ENCODE results near the gene C16orf54.
"Not testable (repeated sequence)": the region's sequence is repeated elsewhere in the genome, so short reads cannot be mapped to it uniquely, and the experiment has no call there.

Gene C16orf54

DNA sequence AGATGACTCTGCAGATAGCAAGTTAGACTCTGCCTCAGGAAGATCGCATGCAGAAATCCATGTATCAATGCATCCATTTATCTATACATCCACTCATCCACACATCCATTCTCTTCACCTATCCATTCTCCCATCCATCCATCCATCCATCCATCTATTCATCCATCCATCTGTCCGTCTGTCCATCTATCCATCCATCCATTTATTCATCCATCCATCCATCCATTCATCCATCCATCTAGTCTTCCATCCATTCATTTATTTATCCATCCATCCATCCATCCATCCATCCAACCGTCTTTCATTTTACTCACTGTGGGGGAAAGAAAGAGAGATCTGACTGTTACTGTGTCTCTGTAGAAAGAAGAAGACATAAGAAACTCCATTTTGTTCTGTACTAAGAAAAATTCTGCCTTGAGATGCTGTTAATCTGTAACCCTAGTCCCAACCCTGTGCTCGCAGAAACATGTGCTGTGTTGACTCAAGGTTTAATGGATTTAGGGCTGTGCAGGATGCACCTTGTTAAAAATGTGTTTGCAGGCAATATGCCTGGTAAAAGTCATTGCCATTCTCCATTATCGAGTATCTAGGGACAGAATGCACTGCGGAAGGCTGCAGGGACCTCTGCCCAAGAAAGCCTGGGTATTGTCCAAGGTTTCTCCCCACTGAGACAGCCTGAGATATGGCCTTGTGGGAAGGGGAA is 5.7 kb downstream of the C16orf54 start:
- DNase-seq, result not testable (repeated sequence)

DNA sequence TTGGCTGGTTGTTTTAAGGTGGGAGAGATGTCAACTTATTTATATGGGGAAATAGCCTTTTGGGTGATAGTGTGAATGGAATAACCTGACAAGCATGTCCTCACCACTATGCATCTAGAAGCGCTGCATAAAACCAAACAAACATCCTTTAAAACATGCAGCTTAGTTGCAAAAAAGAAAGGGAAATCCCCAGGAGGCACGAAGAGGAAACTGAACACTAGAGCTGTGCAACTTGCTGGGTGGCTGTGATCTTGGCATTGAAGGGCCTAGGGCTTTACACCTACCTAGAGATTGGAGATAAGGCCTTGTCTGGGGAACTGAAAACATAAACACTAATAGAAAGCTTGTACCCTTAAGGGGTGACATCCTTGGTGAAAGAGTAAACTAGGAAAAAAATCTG is 7.3 kb downstream of the C16orf54 start:
- no peak for DNase-seq

GRCh38 chr16:29737713-29738112 is 8.1 kb downstream of the C16orf54 start:
- DNase-seq, result no peak

DNA sequence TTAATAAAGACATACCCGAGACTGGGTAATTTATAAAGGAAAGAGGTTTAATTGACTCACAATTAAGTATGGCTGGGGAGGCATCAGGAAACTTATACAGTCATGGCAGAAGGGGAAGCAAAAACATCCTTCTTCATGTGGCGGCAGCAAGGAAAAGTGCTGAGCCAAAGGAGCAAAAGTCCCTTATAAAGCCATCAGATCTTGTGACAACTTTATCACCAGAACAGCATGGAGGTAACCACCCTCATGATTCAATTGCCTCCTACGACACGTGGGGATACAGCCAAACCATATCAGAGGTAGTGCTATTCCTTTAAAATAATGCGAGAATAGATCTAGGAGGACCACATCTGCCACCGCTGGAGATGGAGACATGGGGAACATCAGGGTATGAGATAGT is 9.0 kb downstream of the C16orf54 start:
- no peak for DNase-seq

- no peak for DNase-seq
Measured at GRCh38 chr16:29736112-29736511, 9.7 kb downstream of the C16orf54 start.

DNA sequence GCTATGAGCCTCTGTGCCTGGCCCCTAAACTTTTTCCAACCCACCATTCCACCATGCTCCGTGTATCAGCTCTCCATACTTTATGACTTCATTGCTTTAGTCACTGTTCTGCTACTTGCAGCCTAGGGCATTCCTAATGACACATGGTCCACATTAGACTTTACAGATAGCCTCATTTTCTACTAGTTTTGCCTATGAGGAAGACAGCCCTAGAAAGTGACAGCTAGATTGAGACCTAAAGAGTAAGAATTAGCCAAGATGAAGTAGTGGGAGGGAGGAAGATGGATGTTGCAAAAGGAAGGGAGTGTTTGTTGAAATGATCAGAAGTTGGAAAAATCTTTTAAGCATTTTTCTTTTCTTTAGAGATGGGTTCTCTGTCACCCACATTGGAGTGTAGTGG is 11.0 kb downstream of the C16orf54 start:
- DNase-seq, result no peak

DNA sequence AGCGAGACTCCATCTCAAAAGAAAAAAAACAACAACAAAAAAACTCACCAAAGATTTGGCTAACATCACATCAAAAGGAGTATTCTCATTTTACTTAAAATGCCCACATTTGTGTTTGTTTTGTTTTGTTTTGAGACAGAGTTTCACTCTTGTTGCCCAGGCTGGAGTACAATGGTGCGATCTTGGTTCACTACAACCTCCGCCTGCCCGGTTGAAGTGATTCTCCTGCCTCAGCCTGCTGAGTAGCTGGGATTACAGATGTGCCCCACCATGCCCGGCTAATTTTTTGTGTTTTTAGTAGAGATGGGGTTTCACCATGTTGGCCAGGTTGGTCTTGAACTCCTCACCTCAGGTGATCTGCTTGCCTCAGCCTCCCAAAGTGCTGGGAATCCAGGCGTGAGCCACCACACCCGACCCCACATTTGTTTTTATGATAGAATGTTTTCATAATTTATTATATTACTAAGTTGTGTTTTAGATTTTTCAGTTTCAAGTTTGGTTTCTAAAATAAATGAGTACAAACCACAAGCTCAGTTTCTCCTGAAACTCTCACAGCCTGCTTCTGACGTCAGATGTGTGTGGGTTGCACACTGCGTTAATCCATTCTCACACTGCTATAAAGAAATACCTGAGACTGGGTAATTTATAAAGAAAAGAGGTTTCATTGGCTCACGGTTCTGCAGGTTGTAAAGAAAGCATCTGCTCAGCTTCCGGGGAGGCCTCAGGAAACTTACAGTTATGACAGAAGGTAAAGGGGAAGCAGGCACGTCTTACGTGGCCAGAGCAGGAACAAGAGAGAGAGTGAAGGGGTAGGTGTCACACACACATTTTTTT is 13.8 kb downstream of the C16orf54 start:
- DNase-seq, result not testable (repeated sequence)

DNA sequence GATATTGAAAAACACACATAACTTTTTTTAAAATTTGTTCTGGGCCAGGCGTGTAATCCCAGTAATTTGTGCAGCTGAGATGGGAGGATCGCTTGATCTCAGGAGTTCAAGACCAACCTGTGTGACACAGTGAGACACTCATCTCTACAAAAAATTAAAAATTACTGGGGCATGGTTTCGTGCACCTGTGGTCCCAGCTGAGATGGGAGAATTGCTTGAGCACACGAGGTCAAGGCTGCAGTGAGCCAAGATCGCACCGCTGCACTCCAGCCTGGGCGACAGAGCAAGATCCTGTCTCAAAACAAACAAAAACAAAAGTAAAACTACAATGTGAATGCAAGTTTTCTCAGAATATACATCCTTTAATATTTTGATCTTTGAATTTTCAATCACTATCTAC is 15.1 kb downstream of the C16orf54 start:
- DNase-seq, result no peak

DNA sequence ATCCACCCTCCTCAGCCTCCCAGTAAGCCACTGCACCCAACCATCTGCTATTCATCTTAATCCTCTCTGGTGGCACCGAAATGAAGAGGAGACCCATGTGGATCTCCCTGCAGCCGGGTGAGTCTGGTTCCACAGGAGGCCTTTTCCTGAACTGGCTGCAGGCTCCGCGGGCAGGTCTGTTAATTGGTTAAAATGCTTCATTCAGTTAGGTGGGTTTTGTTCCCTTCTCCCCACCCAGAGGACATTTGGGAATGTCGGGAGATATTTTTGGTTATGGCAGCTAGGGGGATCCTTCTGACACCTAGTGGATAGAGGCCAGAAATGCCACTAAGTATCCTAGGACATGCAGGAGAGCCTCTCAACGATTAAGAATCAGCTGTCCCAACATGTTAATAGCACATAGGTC is 16.7 kb downstream of the C16orf54 start:
- DNase-seq, result peak; percentile 31

DNA sequence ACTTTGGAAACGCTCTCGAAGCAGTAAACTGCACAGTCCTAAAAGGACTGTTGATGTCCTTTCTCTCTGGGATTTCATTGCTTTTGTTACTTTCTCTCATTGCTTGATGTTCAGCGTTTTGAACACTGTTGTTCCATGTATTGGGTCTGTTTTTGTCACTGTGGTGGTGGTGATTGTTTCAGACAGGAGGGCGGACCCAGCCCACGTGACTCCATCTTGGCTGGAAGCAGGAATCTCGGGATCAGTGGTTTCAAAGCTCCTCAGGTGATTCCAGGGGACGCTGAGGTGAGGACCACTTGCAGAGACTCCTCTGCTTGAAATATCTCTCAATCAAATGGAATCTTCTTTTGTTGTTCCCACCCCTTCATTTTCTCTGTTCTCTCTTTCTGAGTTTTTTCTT is 18.3 kb downstream of the C16orf54 start:
- DNase-seq, result no peak

DNA sequence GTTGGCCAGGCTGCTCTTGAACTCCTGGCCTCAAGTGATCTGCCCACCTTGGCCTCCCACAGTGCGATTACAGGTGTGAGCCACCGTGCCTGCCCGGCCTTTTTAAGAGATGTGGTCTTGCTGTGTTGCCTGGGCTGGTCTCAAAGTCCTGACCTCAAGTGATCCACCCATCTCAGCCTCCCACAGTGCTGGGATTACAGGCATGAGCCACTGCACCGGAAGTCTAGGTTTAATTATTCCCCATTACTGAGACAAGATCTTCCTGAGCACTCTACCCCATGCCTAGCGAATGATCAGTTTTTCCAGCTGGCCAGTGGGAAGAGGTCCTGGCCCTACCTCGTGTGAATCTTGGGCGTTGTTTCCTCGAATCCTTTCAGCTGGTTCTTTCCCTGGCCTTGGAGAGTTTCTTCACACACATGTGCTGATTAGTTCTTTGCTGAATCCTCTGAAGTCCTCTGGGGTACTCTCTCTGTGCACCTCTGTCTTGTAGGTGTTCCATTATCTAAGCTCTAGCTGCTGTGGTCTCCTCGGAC is 18.9 kb downstream of the C16orf54 start:
- no peak for DNase-seq

DNA sequence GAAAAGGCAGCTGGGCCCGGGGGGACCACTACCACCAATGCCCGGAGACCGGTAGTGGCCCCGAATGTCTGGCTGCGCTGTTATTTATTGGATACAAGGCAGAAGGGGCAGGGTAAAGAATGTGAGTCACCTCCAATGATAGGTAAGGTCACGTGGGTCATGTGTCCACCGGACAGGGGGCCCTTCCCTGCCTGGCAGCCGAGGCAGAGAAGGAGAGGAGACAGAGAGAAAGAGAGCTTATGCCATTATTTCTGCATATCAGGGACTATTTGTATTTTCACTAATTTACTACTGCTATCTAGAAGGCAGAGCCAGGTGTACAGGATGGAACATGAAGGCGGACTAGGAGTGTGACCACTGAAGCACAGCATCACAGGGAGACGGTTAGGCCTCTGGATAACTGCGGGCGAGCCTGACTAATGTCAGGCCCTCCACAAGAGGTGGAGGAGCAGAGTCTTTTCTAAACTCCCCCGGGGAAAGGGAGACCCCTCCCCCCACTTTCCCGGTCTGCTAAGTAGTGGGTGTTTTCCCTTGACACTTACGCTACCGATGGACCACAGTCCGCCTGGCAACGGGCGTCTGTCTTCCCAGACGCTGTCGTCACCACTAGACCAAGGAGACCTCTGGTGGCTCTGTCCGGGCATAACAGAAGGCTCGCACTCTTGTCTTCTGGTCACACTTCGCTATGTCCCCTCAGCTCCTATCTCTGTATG is 24.5 kb downstream of the C16orf54 start:
- peak; percentile 35 for DNase-seq

- no peak for DNase-seq
Measured at GRCh38 chr16:29720703-29721102, 25.1 kb downstream of the C16orf54 start.

GRCh38 chr16:29719063-29719462 is 26.7 kb downstream of the C16orf54 start:
- no peak for DNase-seq

DNA sequence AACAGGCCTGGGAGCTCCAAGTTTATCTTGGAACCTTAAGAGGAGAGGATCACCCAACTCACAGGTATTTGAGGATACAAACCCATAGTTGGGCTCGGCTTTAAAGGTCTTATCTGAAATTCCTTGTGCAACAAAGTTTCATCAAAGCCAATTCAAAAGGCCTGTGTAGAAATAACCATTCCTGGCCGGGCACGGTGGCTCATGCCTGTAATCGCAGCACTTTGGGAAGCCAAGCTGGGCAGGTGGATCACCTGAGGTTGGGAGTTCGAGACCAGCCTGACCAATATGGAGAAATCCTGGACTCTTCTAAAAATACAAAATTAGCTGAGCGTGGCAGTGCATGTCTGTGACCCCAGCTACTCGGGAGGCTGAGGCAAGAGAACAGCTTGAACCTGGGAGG is 28.7 kb downstream of the C16orf54 start:
- no peak for DNase-seq

DNA sequence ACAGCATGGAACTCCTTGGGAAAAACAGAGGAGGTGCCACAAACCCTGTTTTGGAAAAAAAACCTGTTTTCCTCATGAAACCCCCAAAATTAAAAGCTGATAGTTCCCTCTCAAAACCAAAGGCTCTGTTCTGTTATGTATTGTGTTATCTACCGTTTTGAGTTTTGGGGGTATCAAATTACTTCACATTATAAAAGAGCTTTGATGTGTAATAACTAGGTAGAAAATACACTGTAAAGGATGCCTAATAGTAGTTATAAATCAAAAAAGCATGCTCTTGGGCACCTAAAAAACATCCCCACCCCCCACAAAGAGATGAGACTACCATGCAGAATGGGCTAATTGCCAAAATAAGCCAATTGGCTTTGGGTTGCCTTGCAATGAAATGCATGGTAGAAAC is 30.8 kb downstream of the C16orf54 start:
- no peak for DNase-seq

GRCh38 chr16:29714396-29714795 is 31.4 kb downstream of the C16orf54 start:
- no peak for DNase-seq

DNA sequence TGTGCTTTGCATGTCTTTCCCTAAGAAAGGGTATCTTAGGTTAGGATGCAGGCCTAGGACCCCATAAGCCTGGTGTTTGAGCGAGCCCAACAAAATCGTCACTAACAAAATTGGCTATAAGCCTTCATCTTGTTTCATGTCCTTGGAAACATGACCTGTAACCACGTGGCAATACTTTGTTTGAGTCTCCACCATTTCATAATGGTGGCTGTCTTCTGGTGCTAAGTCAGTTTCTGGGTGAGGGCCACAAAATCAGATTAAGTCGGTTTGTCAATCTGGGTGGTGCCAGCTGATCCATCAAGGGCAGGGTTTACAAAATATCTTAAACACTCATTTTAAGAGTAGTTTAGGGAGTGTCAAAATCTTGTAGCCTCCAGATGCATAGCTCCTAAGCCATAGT is 33.0 kb downstream of the C16orf54 start:
- no peak for DNase-seq

DNA sequence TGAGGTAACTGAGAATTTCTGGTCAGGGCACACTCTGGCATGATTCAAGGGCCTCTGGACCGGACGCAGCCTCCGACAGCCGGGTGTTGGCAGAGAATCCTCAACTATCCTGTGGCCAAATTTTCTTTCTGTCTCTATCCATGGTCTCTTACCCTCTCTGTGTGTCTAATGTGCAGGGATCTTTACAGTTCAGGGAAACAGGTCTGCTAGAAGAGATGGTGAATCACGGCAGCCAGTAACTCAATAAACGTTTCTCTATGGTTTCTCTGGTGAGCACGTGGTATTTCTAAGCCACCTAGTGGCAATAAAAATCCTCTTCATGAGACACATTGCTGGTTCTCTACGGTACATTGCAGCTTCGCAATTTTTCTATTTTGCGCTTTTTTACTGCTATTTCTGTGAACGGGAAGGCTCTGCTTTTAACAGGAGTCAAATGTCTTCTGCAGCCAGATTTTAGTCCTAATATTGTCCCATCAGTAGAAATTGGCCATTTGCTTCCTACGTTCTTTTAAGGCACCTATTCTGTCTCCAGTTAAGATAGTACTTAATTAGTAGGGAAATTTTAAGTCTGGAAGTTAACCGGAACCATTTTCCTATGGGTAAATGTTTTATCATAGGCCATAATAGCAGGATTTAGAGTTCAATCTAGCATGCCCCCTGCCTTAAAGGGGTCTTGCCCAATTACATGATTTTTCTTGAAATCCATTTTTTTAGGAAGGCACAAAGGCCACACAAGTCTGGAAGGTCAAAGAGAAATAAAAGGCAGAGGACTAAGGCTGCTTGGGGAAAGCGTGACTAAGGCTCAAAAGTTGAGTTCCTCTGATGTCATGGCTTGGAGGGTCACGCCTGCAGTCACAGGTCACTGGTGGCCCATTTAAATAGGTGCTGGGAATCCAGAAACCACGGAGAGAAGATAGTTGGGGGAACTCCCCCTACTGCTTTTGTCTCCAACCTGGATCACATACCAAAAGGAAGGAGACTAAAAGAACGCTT is 35.3 kb downstream of the C16orf54 start:
- no peak for DNase-seq

GRCh38 chr16:29709657-29710056 is 36.1 kb downstream of the C16orf54 start:
- DNase-seq, result not testable (repeated sequence)

DNA sequence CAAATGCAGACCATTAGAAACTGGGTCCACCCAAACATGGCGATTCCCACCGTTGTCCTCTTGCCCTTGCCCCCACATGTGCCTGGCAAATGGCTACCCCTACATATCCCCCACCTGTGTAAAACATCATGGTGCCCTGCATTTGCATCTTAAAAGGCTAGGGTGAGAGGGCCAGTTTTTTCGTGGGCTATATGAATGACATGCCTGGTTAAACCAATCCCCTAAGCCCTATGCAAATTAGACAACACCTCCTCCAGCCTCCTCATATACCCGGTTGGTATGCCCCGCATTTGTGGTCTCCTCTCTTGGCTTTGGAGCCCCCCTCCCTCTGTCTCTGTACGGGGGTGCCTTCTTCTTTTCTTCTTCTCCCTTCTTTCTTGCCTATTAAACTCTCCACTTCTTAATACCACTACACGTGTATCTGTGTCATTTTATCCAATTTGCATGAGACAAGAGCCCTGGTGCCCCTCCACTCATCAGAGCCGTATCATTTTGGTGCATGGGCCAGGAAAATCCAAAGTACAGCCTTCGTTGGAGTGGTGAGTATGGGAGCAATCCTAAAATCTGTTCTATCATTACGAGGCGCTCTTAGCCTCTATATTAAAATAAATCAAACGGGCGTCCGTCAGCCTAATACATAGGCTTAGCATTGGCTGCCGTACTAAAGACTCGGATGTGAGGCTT is 36.7 kb downstream of the C16orf54 start:
- no peak for DNase-seq

- DNase-seq, result not testable (repeated sequence)
Measured at GRCh38 chr16:29707160-29707559, 38.6 kb downstream of the C16orf54 start.
